Measurements from ENCODE around the gene EFNB2. TPM values are rescaled to one million over a fixed set of nuclear protein-coding genes. Genes with fewer than 3 reads are reported as not detected.

EFNB2 gene
- polyA plus RNA-seq, result 52.0 and 53.1 TPM in 2 replicates
- polyA minus RNA-seq, result 103 and 111 TPM in 2 replicates

GRCh38 chr13:106535552-106536243 lies at the start of gene EFNB2:
EFNB2 (minus strand) TSS chr13:106535662; CDS start chr13:106534964, 698 bp downstream.
- Histone ChIP-seq H4K20me1 (ENCODE audit: insufficient read depth) (peaks cover 10% of the 10 kb centered on the region), H3K4me3 (ENCODE audit: low read length) (peak within 1 kb of the TSS; percentile 83), H2AFZ (ENCODE audit: low read depth, low read length) (peak within 1 kb of the TSS; percentile 19), H3K9me2 (ENCODE audit: insufficient read depth, low read length) (no peaks in the 10 kb centered on the region), H3K9me3 (ENCODE audit: low read length) (no peaks in the 10 kb centered on the region), H3K27me3 (ENCODE audit: insufficient read depth, low read depth, low read length) (no peaks in the 10 kb centered on the region), H3F3A (ENCODE audit: insufficient read depth, low read length, poor library complexity, severe bottlenecking) (peaks cover 4% of the 10 kb centered on the region), H3K9ac (ENCODE audit: low read length) (peak within 1 kb of the TSS; percentile 86), H3K4me2 (ENCODE audit: low read length) (peak within 1 kb of the TSS; percentile 81), H3K36me3 (ENCODE audit: insufficient read depth, low read length) (no peaks in the 10 kb centered on the region), H3K27ac (ENCODE audit: low read length) (peak within 1 kb of the TSS; percentile 82), H3K79me2 (replicated peaks; ENCODE audit: insufficient read depth, low read length) (peaks cover 42% of the 10 kb centered on the region)
- TF ChIP-seq POLR2AphosphoS5 (IDR thresholded peaks at IDR 0.05) (peak; percentile 91), REST (IDR thresholded peaks at IDR 0.05; ENCODE audit: borderline replicate concordance) (peak; percentile 30), EP300 (conservative IDR thresholded peaks at IDR 0.05; ENCODE audit: poor library complexity, severe bottlenecking) (peak; percentile 59), EZH2 (IDR thresholded peaks at IDR 0.05; ENCODE audit: borderline replicate concordance, insufficient read depth, low read length, poor library complexity, severe bottlenecking) (no peak), RAD21 (conservative IDR thresholded peaks at IDR 0.05) (peak; percentile 63), TAF1 (IDR thresholded peaks at IDR 0.05; ENCODE audit: low read depth) (peak; percentile 78), MXI1 (conservative IDR thresholded peaks at IDR 0.05; ENCODE audit: poor library complexity, severe bottlenecking) (no peak), SMC3 (conservative IDR thresholded peaks at IDR 0.05; ENCODE audit: poor library complexity) (peak; percentile 8)
- TF ChIP-seq, protein P1, sequence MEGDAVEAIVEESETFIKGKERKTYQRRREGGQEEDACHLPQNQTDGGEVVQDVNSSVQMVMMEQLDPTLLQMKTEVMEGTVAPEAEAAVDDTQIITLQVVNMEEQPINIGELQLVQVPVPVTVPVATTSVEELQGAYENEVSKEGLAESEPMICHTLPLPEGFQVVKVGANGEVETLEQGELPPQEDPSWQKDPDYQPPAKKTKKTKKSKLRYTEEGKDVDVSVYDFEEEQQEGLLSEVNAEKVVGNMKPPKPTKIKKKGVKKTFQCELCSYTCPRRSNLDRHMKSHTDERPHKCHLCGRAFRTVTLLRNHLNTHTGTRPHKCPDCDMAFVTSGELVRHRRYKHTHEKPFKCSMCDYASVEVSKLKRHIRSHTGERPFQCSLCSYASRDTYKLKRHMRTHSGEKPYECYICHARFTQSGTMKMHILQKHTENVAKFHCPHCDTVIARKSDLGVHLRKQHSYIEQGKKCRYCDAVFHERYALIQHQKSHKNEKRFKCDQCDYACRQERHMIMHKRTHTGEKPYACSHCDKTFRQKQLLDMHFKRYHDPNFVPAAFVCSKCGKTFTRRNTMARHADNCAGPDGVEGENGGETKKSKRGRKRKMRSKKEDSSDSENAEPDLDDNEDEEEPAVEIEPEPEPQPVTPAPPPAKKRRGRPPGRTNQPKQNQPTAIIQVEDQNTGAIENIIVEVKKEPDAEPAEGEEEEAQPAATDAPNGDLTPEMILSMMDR (IDR thresholded peaks at IDR 0.05; ENCODE audit: poor library complexity, severe bottlenecking), result peak; percentile 55

DNA sequence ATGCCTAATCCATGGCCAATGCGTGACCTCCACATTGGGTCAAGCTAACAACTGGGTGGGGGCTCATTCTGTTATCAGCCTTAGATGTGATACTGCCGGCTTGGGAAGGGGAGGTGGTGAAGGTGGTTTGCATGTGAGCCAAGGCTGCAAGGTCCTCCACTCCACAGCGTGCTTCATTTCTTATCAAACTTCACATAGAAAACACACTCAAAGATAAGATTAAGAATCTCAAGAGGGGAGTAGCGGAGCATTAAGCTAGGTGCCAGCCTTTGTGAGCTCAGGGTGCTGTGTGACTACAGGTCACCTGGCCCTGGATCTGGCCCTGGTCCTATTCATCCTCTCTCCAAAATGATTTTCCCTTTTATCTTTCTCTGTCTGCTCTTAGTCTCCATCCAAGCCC lies 45.8 kb upstream of the EFNB2 start:
- Histone ChIP-seq H3K9ac (ENCODE audit: low read length) (no peak overlapping the region), H3K4me2 (ENCODE audit: low read length) (no peak overlapping the region), H3K79me2 (replicated peaks; ENCODE audit: insufficient read depth, low read length) (no peaks in the 10 kb centered on the region), H2AFZ (ENCODE audit: low read depth, low read length) (no peak overlapping the region), H3K36me3 (ENCODE audit: insufficient read depth, low read length) (no peaks in the 10 kb centered on the region), H3K27me3 (ENCODE audit: insufficient read depth, low read depth, low read length) (no peaks in the 10 kb centered on the region), H4K20me1 (ENCODE audit: insufficient read depth) (no peaks in the 10 kb centered on the region), H3K4me3 (ENCODE audit: low read length) (no peak overlapping the region), H3F3A (ENCODE audit: insufficient read depth, low read length, poor library complexity, severe bottlenecking) (no peaks in the 10 kb centered on the region), H3K9me2 (ENCODE audit: insufficient read depth, low read length) (no peaks in the 10 kb centered on the region), H3K27ac (ENCODE audit: low read length) (no peak overlapping the region), H3K9me3 (ENCODE audit: low read length) (no peaks in the 10 kb centered on the region)
- no peak for TF ChIP-seq REST (IDR thresholded peaks at IDR 0.05; ENCODE audit: borderline replicate concordance)
- no peak for TF ChIP-seq EZH2 (IDR thresholded peaks at IDR 0.05; ENCODE audit: borderline replicate concordance, insufficient read depth, low read length, poor library complexity, severe bottlenecking)
- TF ChIP-seq POLR2AphosphoS5 (IDR thresholded peaks at IDR 0.05), result no peak
- no peak for TF ChIP-seq SMC3 (conservative IDR thresholded peaks at IDR 0.05; ENCODE audit: poor library complexity)
- TF ChIP-seq, protein P1 (IDR thresholded peaks at IDR 0.05; ENCODE audit: poor library complexity, severe bottlenecking), result no peak
- TF ChIP-seq EP300 (conservative IDR thresholded peaks at IDR 0.05; ENCODE audit: poor library complexity, severe bottlenecking), result no peak
- no peak for TF ChIP-seq TAF1 (IDR thresholded peaks at IDR 0.05; ENCODE audit: low read depth)
- no peak for TF ChIP-seq RAD21 (conservative IDR thresholded peaks at IDR 0.05)
- no peak for TF ChIP-seq MXI1 (conservative IDR thresholded peaks at IDR 0.05; ENCODE audit: poor library complexity, severe bottlenecking)

Data from neural cell (in vitro differentiated cells).